ENCODE measurements around the gene SHH. TPM values are rescaled to one million over a fixed set of nuclear protein-coding genes. Genes with fewer than 3 reads are reported as not detected.

The SHH gene
- total RNA-seq, 4 donors from 2014 or later: 1.4 to 2.5 (median 2.1) TPM; not detected in 1

DNA sequence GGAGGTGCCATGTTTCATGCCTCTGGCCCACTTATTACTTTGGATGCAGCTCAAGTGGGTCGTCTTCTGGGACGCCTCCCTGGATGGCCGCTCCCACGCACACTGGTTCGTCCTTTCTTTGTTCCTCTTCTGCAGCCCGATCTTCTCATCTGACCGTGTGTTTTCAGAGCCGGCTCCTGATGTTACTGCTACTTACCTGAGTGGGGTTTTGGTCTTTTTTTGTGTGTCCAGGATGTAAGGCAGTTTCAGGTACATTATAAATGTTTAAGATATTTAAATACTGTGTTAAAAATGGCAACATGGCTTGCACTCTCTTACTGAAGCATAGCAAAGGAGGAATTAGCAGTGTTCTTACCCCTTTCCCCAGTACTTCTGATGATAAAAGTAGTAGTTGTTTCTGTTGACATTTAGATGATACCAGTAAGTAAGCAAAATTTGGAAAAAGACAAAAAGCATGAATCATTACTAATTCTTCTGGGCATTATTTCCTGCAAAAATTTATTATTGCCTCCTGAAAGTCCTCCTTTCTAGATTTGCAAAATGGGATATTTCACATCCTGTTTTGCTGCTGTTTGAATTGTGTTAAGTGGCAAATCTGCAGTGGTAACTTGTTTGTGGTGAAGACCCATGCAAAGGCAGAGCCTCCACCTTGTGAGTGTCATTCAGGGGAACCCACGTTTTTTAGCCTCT lies 59.4 kb downstream of the SHH start:
- peak in 1 of 3 donors; percentile 32 for DNase-seq
- H3K27ac ChIP-seq: peak overlapping the region in 1 of 4 donors; percentile 44

GRCh38 chr7:155751409-155751808 lies 60.9 kb downstream of the SHH start:
- no peaks in the 10 kb centered on the region for H3K9me3 ChIP-seq
- H3K27me3 ChIP-seq: no peaks in the 10 kb centered on the region
- no peak overlapping the region for H3K4me3 ChIP-seq
- H3K4me1 ChIP-seq: peaks cover 0 to 21% (median 5%) of the 10 kb centered on the region in 4 donors
- no peak for DNase-seq
- TF ChIP-seq POLR2A (IDR thresholded peaks at IDR 0.05): no peak
- TF ChIP-seq, protein P1, sequence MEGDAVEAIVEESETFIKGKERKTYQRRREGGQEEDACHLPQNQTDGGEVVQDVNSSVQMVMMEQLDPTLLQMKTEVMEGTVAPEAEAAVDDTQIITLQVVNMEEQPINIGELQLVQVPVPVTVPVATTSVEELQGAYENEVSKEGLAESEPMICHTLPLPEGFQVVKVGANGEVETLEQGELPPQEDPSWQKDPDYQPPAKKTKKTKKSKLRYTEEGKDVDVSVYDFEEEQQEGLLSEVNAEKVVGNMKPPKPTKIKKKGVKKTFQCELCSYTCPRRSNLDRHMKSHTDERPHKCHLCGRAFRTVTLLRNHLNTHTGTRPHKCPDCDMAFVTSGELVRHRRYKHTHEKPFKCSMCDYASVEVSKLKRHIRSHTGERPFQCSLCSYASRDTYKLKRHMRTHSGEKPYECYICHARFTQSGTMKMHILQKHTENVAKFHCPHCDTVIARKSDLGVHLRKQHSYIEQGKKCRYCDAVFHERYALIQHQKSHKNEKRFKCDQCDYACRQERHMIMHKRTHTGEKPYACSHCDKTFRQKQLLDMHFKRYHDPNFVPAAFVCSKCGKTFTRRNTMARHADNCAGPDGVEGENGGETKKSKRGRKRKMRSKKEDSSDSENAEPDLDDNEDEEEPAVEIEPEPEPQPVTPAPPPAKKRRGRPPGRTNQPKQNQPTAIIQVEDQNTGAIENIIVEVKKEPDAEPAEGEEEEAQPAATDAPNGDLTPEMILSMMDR (IDR thresholded peaks at IDR 0.05): no peak
- no peak overlapping the region for H3K27ac ChIP-seq
- H3K36me3 ChIP-seq: peaks cover 0 to 6% (median 0%) of the 10 kb centered on the region in 3 donors

More for the DNA sequence above, 59.4 kb downstream of the SHH start:
- Histone ChIP-seq H3K4me1 (peaks cover 0 to 21% (median 8%) of the 10 kb centered on the region in 4 donors), H3K9me3 (no peaks in the 10 kb centered on the region), H3K27me3 (no peaks in the 10 kb centered on the region), H3K36me3 (no peaks in the 10 kb centered on the region), H3K4me3 (no peak overlapping the region)
- TF ChIP-seq, protein P1 (IDR thresholded peaks at IDR 0.05): no peak
- TF ChIP-seq POLR2A (IDR thresholded peaks at IDR 0.05): no peak

DNA sequence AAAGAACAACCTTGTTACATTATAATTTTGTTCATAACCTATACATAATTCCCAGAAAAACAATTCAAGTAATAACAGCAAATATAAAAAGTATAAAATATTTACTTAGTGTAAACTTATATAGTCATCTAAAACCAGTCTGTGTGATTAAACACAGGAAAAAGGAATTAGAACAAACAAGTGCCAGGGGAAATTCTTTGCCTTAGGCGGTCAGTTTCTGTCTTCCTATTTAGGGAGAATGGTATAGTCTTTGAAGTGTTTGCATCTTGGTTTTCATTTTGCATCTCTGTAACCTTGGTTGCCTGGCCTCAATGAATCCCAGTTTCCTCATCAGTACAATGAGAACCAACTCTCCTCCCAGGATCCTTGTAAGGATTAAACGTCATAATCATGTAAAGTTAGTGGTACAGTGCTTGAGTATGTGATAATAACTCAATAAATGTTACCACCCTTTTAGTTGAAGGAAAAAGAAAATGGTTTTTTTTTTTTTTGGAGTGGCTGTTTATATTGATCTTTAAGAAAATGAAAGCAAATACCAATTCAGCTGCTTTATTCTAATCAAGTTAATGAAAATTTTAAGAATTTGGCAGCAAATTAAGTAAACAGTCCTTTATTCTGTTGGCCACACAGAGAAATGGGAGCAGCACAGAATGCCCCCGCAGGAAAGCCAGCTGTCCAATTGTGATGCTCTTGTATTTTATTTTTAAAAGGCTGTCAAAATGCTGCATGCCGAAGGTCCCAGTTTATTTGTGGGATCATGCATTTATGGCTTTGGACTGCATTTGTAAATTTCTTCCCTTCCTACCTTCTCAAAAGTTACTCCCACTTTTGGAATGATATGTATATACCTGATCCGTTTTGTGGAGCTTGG lies 61.8 kb downstream of the SHH start:
- Histone ChIP-seq H3K4me1 (peaks cover 0 to 21% (median 5%) of the 10 kb centered on the region in 4 donors), H3K27ac (no peak overlapping the region)
- TF ChIP-seq, protein P1 (IDR thresholded peaks at IDR 0.05): no peak
- TF ChIP-seq POLR2A (IDR thresholded peaks at IDR 0.05): no peak

More for the DNA sequence above, 61.8 kb downstream of the SHH start:
- no peak overlapping the region for H3K4me3 ChIP-seq
- H3K27me3 ChIP-seq: no peaks in the 10 kb centered on the region
- DNase-seq: no peak
- peaks cover 0 to 15% (median 0%) of the 10 kb centered on the region in 3 donors for H3K36me3 ChIP-seq
- no peaks in the 10 kb centered on the region for H3K9me3 ChIP-seq

Other genes with a start within 250 kb of the SHH start
- 100 to 1,000 TPM in 3 of 4 donors, 10 to 100 TPM in 1; 87.4 to 191 (median 123) TPM for gene RBM33, start 167.8 kb downstream of the SHH start, total RNA-seq